Chondrocyte (in vitro differentiated cells): Measurements from ENCODE around the gene SCMH1. TPM values are rescaled to one million over a fixed set of nuclear protein-coding genes. Genes with fewer than 3 reads are reported as not detected.

Source experiments
- DNase-seq: peaks from one replicate; pipeline ENCODE4 v3.0.0; 2021; ENCODE audit warnings: mixed read lengths, low spot score
- H3K27ac Mint-ChIP-seq: one replicate; pipeline ENCODE4 v1.8.0; 2021; ENCODE audit warnings: mild to moderate bottlenecking, moderate library complexity, mixed read lengths; ENCODE audit not compliant: unreplicated experiment
- H3K27me3 Mint-ChIP-seq: 2 replicates; pipeline ENCODE4 v1.8.0; 2021; ENCODE audit warnings: low read depth, mixed read lengths
- H3K36me3 Mint-ChIP-seq: 2 replicates; pipeline ENCODE4 v1.8.0; 2021; ENCODE audit warnings: low read depth, mixed read lengths
- H3K4me1 Mint-ChIP-seq: 2 replicates; pipeline ENCODE4 v1.8.0; 2021; ENCODE audit warnings: low read depth, mild to moderate bottlenecking, mixed read lengths
- H3K4me3 Mint-ChIP-seq: one replicate; pipeline ENCODE4 v1.8.0; 2021; ENCODE audit warnings: mild to moderate bottlenecking, moderate library complexity, mixed read lengths; ENCODE audit not compliant: unreplicated experiment
- H3K9me3 Mint-ChIP-seq: 2 replicates; pipeline ENCODE4 v1.8.0; 2021; ENCODE audit warnings: low read depth, mixed read lengths
- CTCF ChIP-seq: fragments of 200-600 bp; sonication (generic); IDR thresholded peaks from 2 replicates; pipeline ENCODE4 v1.5.0; 2021; ENCODE audit warnings: antibody characterized with exemption, mild to moderate bottlenecking, moderate library complexity
- total RNA-seq: library from RNA; stranded (reverse); gene quantifications from 3 replicates; pipeline ENCODE4 v1.2.1, GENCODE V29; 2021

SCMH1 gene
- total RNA-seq, 1 donor from 2014 or later = 29.5 TPM

DNA sequence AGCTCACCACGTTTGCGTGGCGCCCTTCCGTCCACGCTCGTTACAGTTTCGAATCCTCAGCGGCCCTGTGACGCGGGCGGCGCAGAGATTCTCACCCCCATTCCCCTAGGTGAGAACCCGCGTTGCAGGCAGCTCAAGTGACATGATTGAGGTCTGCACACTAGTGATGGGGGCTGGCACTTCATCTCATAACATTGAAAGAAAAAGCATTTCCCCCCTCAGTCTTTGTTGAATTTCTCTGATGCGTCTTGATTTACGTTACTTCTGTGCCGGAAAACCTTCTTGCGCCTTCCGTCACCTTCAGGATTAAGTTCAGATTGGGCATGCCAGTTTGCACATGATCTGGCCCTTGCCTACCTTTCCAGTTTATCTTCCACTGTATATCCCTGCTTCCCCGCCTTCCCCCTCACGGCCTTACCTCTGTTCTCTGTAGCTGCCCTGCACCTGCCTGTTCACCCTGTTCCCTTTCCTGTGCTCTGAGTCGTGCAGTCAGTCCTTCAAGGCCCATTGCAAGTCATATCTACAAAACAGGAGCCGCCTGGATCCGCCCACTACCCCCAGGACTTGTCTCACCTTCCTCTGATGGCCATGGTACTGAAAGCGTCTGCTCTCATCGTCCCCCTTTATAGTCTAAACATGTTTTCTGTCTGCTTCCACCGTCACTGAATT, 261.5 kb downstream of the SCMH1 start:
- Mint-ChIP-seq H3K27me3 (no peaks in the 10 kb centered on the region), H3K27ac (peak overlapping the region; percentile 89), H3K4me1 (peaks cover 78% of the 10 kb centered on the region), H3K9me3 (no peaks in the 10 kb centered on the region), H3K4me3 (peak overlapping the region; percentile 92), H3K36me3 (peaks cover 14% of the 10 kb centered on the region)
- no peak for DNase-seq
- TF ChIP-seq CTCF = no peak

DNA sequence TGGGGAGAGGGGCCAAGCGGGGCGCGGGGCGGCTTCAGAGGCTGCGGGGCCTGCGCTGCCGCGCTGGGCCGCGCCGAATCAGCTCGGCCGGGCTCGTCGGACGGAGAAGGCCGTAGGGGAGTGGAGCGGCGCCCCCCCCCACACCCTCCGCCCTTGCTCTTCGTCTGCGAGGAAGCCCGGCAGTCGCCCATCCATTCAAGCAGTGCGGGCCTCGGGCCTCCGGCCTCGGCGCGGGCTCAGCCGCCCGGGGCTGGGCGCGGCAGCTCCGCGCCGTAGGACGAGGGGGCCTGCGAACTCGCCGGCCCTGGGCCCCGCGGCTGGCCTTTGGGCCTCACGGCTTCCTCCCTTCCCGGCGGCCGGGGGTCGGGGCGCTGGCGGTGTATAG, 262.0 kb downstream of the SCMH1 start:
- Mint-ChIP-seq H3K4me3 (peak overlapping the region; percentile 92), H3K9me3 (no peaks in the 10 kb centered on the region), H3K27ac (peak overlapping the region; percentile 89), H3K36me3 (peaks cover 12% of the 10 kb centered on the region), H3K27me3 (no peaks in the 10 kb centered on the region), H3K4me1 (peaks cover 73% of the 10 kb centered on the region)
- DNase-seq = no peak
- TF ChIP-seq CTCF = no peak

DNA sequence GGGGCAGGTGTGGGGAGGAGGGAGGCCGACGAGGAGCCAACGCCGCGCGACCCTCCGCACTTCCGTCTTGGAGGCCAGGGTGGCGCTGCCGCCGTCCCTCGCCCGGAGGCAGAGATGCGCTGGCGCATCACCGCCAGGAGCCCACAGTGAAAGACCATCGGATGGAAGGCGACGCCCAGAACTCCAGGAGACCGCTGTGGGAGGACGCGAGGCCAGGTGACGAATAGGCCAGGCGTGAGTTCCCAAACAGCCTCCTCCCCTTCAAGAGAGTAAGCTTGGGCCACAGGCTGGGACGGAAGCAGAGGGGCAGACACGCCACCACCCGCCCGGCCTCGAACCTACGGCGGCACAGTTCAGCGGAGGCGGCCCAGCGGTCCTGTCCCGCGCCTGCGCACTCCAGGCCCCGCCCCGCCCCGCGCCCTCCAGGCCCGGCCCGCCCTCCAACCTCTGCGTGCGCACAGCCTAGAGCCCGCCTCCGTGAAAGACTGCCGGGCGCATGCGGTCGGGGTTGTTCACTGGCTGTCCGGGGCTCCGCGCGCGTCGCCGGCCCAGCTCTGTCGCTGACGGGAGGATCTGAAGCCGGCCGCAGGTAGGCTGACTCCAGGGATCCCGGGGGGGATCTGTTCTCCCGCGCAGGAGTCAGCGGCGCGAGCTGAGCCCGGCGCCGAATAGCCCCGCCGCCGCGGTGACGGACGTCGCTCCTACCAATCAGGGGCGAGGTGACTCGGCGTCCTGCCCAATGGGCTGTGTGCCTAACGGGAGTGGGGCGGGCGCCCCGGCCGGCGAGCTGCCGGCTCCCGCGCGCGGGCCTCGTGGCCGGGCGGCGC, 262.7 kb downstream of the SCMH1 start, which contains the start of gene CTPS1:
Gene CTPS1 (plus strand): TSS at position 456 of the 827 bp plus-strand sequence. CDS start 3,595 bp downstream, outside the sequence.
- TF ChIP-seq CTCF = peak; percentile 67
- Mint-ChIP-seq H3K9me3 (no peaks in the 10 kb centered on the region), H3K36me3 (peaks cover 9% of the 10 kb centered on the region), H3K4me3 (peak within 1 kb of the TSS; percentile 92), H3K27me3 (no peaks in the 10 kb centered on the region), H3K27ac (peak within 1 kb of the TSS; percentile 93), H3K4me1 (peaks cover 70% of the 10 kb centered on the region)
- peak; percentile 99 for DNase-seq

DNA sequence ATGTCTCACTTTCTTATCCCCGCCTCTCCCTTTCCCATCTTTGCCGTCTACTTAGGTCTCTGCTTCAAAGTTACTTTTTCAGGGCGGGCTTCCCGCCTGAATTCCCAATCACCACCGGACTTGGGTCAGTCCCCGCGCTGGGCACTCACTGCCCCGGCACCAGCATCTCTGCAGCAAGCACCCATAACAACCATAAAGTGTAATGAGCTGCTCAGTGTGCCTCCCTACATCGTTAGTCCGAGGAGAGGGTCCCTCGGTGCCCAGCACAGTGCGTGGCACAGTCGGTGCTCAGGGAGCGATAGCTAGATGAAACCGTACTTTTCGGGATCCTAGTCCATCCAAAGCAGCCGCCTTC, 263.2 kb downstream of the SCMH1 start:
- H3K9me3 Mint-ChIP-seq = no peaks in the 10 kb centered on the region
- peak overlapping the region; percentile 76 for H3K4me3 Mint-ChIP-seq
- H3K27me3 Mint-ChIP-seq = no peaks in the 10 kb centered on the region
- TF ChIP-seq CTCF = no peak
- peak overlapping the region; percentile 93 for H3K27ac Mint-ChIP-seq
- peaks cover 3% of the 10 kb centered on the region for H3K36me3 Mint-ChIP-seq
- no peak for DNase-seq
- peaks cover 66% of the 10 kb centered on the region for H3K4me1 Mint-ChIP-seq

DNA sequence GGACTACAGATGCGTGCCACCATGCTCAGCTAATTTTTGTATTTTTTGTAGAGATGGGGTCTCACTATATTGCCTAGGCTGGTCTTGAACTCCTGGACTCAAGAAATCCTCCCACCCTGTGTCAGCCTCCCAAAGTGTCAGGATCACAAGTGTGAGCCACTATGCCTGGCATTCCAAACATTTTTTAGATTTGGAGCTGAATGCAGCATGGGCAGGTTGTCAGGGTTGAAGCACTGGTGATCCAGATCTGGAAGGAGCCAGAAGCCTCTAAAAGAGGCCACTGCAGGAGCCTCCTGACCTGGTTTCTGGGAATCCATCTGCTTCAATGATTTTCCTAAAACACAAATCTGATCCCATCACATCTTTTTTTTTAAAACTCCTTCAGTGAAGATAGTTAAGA, 264.4 kb downstream of the SCMH1 start:
- Mint-ChIP-seq H3K4me3 (no peak overlapping the region), H3K4me1 (peaks cover 55% of the 10 kb centered on the region), H3K9me3 (no peaks in the 10 kb centered on the region), H3K27ac (peak overlapping the region; percentile 99), H3K36me3 (no peaks in the 10 kb centered on the region), H3K27me3 (no peaks in the 10 kb centered on the region)
- no peak for DNase-seq
- no peak for TF ChIP-seq CTCF

Other genes with a start within 250 kb of the SCMH1 start
- 0.25 to 0.48 TPM in 2 of 3 replicates, not detected in the other for gene SLFNL1, start 220.6 kb downstream of the SCMH1 start, total RNA-seq
- gene FOXO6, start 119.1 kb upstream of the SCMH1 start, total RNA-seq = 1.1 to 3.2 TPM (median 1.7 TPM) in 3 replicates
- gene EDN2, start 242.4 kb upstream of the SCMH1 start, total RNA-seq = 0.38 to 4.2 TPM (median 0.80 TPM) in 3 replicates